ENCODE data around the gene ARHGAP12.

Gene ARHGAP12

GRCh38 chr10:31760674-31761081, 168.0 kb downstream of the ARHGAP12 start:
- FAIRE-seq = no peak

DNA sequence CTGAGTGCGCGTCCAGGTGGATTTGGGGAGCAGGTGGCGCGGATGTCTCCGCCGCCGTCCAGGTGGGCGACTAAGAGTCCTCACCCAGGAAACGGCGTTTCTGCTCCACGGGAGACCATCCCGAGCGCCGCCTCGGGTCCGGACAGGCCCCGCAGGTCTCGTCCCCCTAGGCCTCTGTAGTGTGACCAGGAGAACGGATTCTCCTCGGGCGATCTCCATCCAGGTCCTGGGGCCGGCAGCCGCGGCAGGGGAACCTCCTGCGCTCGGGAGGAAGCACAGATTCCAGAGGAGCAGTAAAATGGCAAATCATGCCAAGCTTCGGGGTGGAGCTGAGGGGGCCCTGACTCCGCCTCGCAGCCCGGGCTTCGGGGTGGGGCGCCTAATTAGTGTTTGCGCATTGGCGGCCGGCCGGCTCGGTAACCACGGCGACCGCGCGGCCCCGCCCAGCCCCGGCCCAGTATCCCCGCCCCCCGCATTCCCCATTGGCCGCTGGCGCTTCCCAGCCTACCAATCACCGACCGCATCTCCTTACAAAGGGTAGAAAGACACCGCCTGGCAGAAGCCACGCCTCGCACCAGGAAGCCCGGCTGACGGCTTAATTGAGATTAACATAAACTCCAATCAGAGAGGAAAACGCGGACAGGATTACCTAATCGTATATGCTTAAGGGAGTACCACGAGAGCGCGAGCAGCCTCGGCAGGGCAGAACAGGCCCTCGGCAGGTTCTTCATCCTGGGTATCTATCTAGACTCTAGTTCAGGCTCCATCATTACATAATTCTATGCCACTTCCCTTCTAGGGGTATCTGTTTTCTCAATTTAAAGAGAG, 168.6 kb downstream of the ARHGAP12 start:
- peak; percentile 78 for FAIRE-seq

GRCh38 chr10:31759124-31759798, 169.4 kb downstream of the ARHGAP12 start:
- FAIRE-seq = no peak

DNA sequence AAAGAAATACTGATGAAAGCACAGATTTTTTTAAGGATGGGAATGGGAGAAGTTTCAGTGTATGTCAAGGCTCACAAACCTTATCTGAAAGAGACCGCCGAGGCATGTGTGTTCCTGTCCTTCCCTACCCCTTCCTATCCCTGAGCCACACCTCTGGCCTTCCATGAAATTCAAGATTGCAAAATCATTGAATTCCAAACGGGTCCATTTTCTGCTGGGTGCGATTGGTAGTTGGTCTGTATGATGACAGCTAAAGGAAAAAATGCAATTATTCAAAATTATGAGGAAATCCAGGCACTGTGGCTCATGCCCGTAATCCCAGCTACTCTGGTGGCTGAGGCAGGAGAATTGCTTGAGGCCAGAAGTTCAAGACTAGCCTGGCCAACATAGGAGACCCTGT, 170.1 kb downstream of the ARHGAP12 start:
- no peak for FAIRE-seq

- no peak for FAIRE-seq
Observed at GRCh38 chr10:31757831-31758230, 170.8 kb downstream of the ARHGAP12 start.

DNA sequence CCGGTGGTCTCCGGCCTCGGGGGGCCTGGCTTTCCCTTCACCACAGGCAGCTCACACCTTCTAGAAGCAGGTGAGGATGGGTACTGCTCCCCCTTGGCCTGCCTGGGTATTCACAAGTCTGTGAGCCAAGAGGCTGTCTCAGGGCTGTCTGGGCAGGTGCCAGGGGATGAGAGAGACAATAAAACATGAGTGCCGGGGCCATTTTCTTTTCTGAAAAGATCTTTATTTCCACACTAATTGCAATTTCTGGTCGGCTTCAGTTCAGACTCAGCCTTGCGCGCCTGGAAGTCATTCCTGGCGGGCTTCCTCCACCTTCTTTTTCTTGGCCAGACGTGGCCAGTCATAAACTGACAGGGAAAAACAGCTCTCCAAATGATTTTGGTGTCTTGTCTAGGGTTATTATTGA, 171.2 kb downstream of the ARHGAP12 start:
- no peak for FAIRE-seq

DNA sequence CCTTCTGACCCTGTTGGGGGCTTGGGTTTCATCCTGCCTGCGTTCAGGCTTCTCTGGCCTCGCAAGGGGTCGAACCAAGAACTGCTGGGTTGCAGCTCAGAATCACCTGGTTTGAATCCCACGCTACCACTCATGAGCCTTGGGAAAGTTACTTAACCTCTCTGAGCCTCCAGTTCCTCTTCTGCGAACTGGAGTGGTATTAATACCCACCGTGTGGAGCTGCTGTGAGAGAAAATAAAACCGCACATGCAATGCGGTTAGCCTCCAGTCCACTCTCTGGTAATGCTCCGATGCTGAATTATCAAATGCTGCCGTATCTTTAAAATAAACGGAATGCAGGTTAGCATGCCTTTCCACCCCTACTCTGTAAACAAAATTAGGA, 171.9 kb downstream of the ARHGAP12 start:
- FAIRE-seq = no peak

GRCh38 chr10:31756101-31756728, 172.4 kb downstream of the ARHGAP12 start:
- FAIRE-seq = no peak
